Naive thymus-derived CD4-positive, alpha-beta T cell (primary cell): ENCODE results near the gene ASAP2. TPM values are rescaled to one million over a fixed set of nuclear protein-coding genes. Genes with fewer than 3 reads are reported as not detected.

Experiments used
- ATAC-seq: fragments of 150-1000 bp; cut with Tn5 transposase; 2 replicates; pipeline ENCODE4 v1.10.0; 2021; ENCODE audit warnings: mild to moderate bottlenecking, moderate library complexity
- CTCF ChIA-PET: fragments of 350-600 bp; sonication (Branson Sonifier 250); formaldehyde crosslinking; loops from one replicate; lab custom pipeline; 2021; ENCODE audit warnings: antibody characterized with exemption; lab: Charles Lee
- POLR2A ChIA-PET: fragments of 350-600 bp; sonication (Branson Sonifier 250); formaldehyde crosslinking; loops from one replicate; lab custom pipeline; 2021; ENCODE audit warnings: antibody characterized with exemption, inconsistent platforms; lab: Charles Lee
- DNase-seq, 9 donors: peaks; one replicate each; pipeline versions ENCODE4 v3.0.0 to v3.0.0-alpha.2; 2020 to 2022; ENCODE audit warnings: mixed read lengths in 1 of 9
- H3K27ac ChIP-seq: one replicate; pipeline ENCODE4 v1.7.0; 2013; ENCODE audit warnings: mild to moderate bottlenecking, low read depth, low read length, moderate library complexity
- H3K27me3 ChIP-seq, 2 donors: one replicate each; pipeline ENCODE4 v1.7.0; 2013; ENCODE audit warnings: low read length in 2 of 2, mild to moderate bottlenecking in 2 of 2, moderate library complexity in 2 of 2; ENCODE audit not compliant: control insufficient read depth in 2 of 2, insufficient read depth in 2 of 2
- H3K36me3 ChIP-seq, 3 experiments: 1 replicate in 2 of 3; 2 replicates in 1 of 3; pipeline ENCODE4 v1.7.0; 2013; ENCODE audit warnings: low read length in 3 of 3, mild to moderate bottlenecking in 3 of 3, moderate library complexity in 1 of 3; ENCODE audit not compliant: insufficient read depth in 3 of 3, control insufficient read depth in 2 of 3
- H3K4me1 ChIP-seq, 2 donors: one replicate each; pipeline ENCODE4 v1.7.0; 2013; ENCODE audit warnings: low read length in 2 of 2, mild to moderate bottlenecking in 2 of 2, moderate library complexity in 1 of 2; ENCODE audit not compliant: control insufficient read depth in 2 of 2, insufficient read depth in 2 of 2
- H3K4me3 ChIP-seq: 2 replicates; pipeline ENCODE4 v1.7.0; 2013; ENCODE audit warnings: mild to moderate bottlenecking, low read length
- H3K9me3 ChIP-seq, 3 experiments: 1 replicate in 2 of 3; 2 replicates in 1 of 3; pipeline ENCODE4 v1.7.0; 2013; ENCODE audit warnings: low read length in 3 of 3; ENCODE audit not compliant: control insufficient read depth in 2 of 3
- H3K27ac Mint-ChIP-seq, 9 donors: one replicate each; pipeline ENCODE4 v1.8.0; 2020 to 2022; ENCODE audit warnings: mixed read lengths in 9 of 9, mild to moderate bottlenecking in 8 of 9, moderate library complexity in 5 of 9, inconsistent platforms in 2 of 9
- H3K27me3 Mint-ChIP-seq, 5 donors: one replicate each; pipeline ENCODE4 v1.8.0; 2021 to 2022; ENCODE audit warnings: mixed read lengths in 5 of 5, mild to moderate bottlenecking in 1 of 5
- H3K36me3 Mint-ChIP-seq, 5 donors: one replicate each; pipeline ENCODE4 v1.8.0; 2020 to 2022; ENCODE audit warnings: mixed read lengths in 5 of 5, mild to moderate bottlenecking in 3 of 5, inconsistent platforms in 1 of 5
- H3K4me1 Mint-ChIP-seq, 7 donors: one replicate each; pipeline ENCODE4 v1.8.0; 2020 to 2022; ENCODE audit warnings: mixed read lengths in 7 of 7, mild to moderate bottlenecking in 3 of 7, inconsistent platforms in 1 of 7
- H3K4me3 Mint-ChIP-seq, 10 donors: one replicate each; pipeline ENCODE4 v1.8.0; 2020 to 2022; ENCODE audit warnings: mild to moderate bottlenecking in 10 of 10, mixed read lengths in 10 of 10, moderate library complexity in 6 of 10, inconsistent platforms in 2 of 10
- H3K9me3 Mint-ChIP-seq, 11 donors: one replicate each; pipeline ENCODE4 v1.8.0; 2020 to 2022; ENCODE audit warnings: mixed read lengths in 11 of 11, mild to moderate bottlenecking in 4 of 11, inconsistent platforms in 1 of 11, moderate library complexity in 1 of 11
- intact Hi-C, 2 donors: fragments of 100-400 bp; cut with micrococcal nuclease; formaldehyde crosslinking; loops; one replicate each; pipeline ENCODE4 v1.15.1; 2023
- polyA plus RNA-seq, 2 donors: library from polyadenylated mRNA; unstranded; fragments of 300-500 nt; fragmentation: Illumina TruSeq; gene quantifications; one replicate each; pipeline ENCODE4 v1.2.3, GENCODE V29; 2021
- total RNA-seq, 6 experiments: library from RNA in 5 of 6; stranded (reverse) in 5 of 6; gene quantifications; 1 replicate in 5 of 6; 2 replicates in 1 of 6; pipeline ENCODE4 v1.2.3 and lab custom pipeline; 2021 to 2026

Gene ASAP2
- total and polyA plus RNA-seq, 7 experiments from 2014 or later, result 0.10 to 1.2 (median 0.45) TPM; not detected in 4

DNA sequence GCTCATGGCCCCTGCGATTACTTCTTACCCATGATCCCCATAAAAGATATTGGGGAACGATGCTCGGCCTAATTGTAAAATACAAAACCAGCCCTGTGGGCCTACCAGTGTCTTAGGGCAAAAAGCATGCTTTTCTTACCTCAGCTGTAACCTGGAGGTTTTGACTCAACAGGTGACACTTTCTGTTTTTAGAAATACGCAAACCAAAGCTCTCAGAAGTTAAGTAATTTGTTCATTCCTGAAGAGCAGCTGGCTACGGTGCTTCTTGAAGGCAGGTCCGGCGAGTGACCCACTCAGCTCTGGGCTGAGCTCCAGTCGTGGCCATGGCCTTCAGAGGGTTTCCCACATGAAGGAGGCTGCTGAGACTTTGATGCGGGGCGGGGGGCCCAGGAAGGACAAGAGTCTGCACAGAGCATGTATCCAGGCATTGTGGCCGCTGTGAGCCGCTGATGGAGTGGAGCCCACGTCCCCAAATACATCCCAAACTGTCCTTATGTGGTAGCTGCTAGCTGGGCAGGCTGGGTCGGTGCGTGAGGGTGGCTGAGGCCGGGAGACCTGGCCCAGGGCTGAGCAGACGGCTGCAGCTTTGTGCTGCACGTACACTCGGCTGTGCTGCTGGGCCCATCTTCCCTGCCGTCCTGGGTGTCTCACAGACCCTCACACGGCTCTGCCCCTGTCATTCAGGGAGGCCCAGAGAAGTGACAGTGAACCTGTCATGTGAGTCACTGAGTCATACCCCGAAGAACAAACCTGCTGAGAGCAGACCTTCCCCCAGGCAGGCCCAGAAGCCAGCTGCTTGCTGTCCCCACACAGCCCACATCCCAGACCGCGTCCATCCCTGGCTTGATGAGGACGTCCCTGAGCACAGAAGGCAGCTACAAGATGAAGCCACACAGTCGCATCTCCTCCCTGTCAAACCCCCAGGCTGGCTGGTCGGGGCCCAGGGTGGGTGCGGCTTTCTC is 182.6 kb downstream of the ASAP2 start:
- intact Hi-C loops, result no loop called here
- Histone ChIP-seq H3K9me3 (no peaks in the 10 kb centered on the region), H3K4me1 (no peaks in the 10 kb centered on the region), H3K27ac (no peak overlapping the region), H3K36me3 (no peaks in the 10 kb centered on the region), H3K27me3 (no peaks in the 10 kb centered on the region), H3K4me3 (no peak overlapping the region)
- no peak for ATAC-seq
- ChIA-PET POLR2A (no interaction called here), CTCF (no interaction called here)
- H3K9me3 Mint-ChIP-seq, result peaks cover 0 to 4% (median 0%) of the 10 kb centered on the region in 11 donors
- H3K4me1 Mint-ChIP-seq, result peaks cover 0 to 2% (median 0%) of the 10 kb centered on the region in 7 donors
- H3K36me3 Mint-ChIP-seq, result no peaks in the 10 kb centered on the region
- peaks cover 0 to 2% (median 0%) of the 10 kb centered on the region in 5 donors for H3K27me3 Mint-ChIP-seq
- no peak overlapping the region for H3K27ac Mint-ChIP-seq
- no peak overlapping the region for H3K4me3 Mint-ChIP-seq
- no peak for DNase-seq

DNA sequence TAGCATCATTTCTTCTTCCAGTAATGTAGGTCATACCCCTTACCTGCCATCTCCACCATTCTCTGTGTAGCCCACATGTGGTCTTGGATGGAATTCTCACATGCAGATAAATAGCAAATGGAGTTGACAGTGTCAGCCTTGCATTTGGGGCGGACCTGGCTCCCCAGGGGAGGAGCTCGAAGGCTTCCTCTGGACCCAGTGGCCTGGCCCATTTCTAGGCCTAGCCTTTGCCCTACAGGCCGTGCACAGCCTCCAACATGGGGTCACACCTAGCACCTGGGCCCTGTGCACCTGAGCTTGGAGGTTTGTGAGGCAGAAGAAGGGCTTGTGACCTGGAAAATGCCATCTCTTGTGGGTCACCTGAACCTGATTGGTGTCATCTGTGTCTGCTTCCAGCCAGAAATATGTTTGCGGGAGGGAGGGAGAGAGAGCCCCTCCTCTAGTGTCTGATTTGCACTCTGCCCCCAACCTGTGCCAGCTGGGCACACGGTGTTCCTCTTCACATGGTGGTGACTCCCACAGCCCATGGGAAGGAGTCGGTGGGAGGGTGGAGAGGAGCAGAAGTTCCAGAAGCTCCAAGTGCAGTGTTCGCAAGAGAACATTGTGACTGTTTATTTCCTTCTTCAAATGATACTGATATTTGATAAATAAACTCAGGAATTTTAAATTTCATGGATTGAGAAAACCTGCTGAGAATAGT is 183.7 kb downstream of the ASAP2 start:
- intact Hi-C loops, result no loop called here

DNA sequence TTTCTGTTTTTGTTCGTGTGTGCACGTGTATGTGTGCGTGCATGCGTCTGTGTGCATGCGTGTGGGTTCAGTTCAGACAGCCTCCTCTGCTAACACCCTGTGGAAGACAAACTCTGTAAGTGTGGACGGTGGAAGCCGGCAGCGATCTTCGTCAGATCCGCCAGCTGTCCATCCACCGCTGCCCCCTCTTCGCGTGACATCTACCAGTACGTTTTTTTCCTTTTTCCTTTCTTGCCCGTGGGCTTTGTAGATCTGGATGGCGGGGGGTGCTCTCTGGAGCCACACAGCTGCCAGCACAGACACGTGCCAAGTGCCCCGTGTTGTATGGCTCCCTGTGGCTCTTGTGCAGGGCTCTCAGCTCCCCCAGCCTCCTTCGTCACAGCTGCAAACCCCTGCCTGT is 184.4 kb downstream of the ASAP2 start:
- CTCF ChIA-PET, result no interaction called here
- H3K4me1 Mint-ChIP-seq, result peaks cover 0 to 2% (median 0%) of the 10 kb centered on the region in 7 donors

More for the DNA sequence above, 183.7 kb downstream of the ASAP2 start:
- Mint-ChIP-seq H3K36me3 (no peaks in the 10 kb centered on the region), H3K9me3 (peaks cover 0 to 4% (median 0%) of the 10 kb centered on the region in 11 donors), H3K27ac (no peak overlapping the region), H3K4me1 (peaks cover 0 to 2% (median 0%) of the 10 kb centered on the region in 7 donors), H3K4me3 (no peak overlapping the region), H3K27me3 (peaks cover 0 to 2% (median 0%) of the 10 kb centered on the region in 5 donors)
- no peaks in the 10 kb centered on the region for H3K9me3 ChIP-seq
- H3K27ac ChIP-seq, result no peak overlapping the region
- ATAC-seq, result no peak
- no peaks in the 10 kb centered on the region for H3K36me3 ChIP-seq
- no peak for DNase-seq
- H3K27me3 ChIP-seq, result no peaks in the 10 kb centered on the region
- ChIA-PET POLR2A (no interaction called here), CTCF (no interaction called here)
- no peaks in the 10 kb centered on the region for H3K4me1 ChIP-seq
- no peak overlapping the region for H3K4me3 ChIP-seq

DNA sequence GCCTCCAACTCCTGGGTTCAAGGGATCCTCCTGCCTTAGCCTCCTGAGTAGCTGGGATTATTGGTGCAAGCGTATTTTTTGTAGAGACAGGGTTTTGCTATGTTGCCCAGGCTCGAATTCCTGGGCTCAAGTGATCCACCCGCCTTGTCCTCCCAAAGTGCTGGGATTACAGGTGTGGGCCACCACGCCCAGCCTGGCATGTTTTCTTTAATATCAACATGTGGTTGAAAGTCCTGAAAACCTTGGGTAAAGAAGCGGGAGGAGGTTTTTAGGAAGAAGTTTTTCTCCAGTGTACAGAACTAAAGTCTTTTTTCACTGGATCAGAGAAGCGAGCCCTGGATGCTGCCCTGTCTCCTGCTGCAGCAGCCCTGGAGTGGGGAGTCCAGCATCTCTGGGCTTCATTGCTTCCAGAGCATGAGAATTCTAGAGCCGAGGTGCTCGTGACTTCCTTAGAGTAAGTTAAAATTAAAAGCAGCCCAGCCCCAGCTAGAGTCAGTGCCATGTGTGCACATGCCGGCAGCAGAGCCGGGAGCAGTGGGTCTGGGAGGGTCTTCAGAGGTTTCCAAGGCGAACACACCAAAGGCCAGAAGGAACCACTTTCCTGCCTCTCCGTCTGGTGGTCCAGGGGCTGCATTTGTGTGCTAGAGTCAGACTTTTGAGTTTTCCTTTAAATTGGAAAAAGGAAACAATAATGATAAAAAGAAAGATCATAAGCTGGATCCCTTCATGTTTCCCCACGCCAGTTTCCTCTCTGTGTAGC is 185.5 kb downstream of the ASAP2 start:
- DNase-seq (no peak), ATAC-seq (no peak)
- Mint-ChIP-seq H3K27me3 (peaks cover 0 to 2% (median 0%) of the 10 kb centered on the region in 5 donors), H3K4me1 (peaks cover 0 to 2% (median 0%) of the 10 kb centered on the region in 7 donors), H3K27ac (no peak overlapping the region), H3K9me3 (peaks cover 0 to 4% (median 0%) of the 10 kb centered on the region in 11 donors), H3K4me3 (no peak overlapping the region), H3K36me3 (no peaks in the 10 kb centered on the region)
- intact Hi-C loops, result no loop called here
- H3K36me3 ChIP-seq, result no peaks in the 10 kb centered on the region
- H3K27me3 ChIP-seq, result no peaks in the 10 kb centered on the region
- H3K27ac ChIP-seq, result no peak overlapping the region
- ChIA-PET CTCF (no interaction called here), POLR2A (no interaction called here)
- no peaks in the 10 kb centered on the region for H3K9me3 ChIP-seq
- no peaks in the 10 kb centered on the region for H3K4me1 ChIP-seq
- H3K4me3 ChIP-seq, result no peak overlapping the region

More for the DNA sequence above, 184.4 kb downstream of the ASAP2 start:
- Mint-ChIP-seq H3K27me3 (peaks cover 0 to 2% (median 0%) of the 10 kb centered on the region in 5 donors), H3K27ac (no peak overlapping the region), H3K4me3 (no peak overlapping the region), H3K36me3 (no peaks in the 10 kb centered on the region), H3K9me3 (peaks cover 0 to 4% (median 0%) of the 10 kb centered on the region in 11 donors)
- DNase-seq (no peak), ATAC-seq (no peak)
- no peaks in the 10 kb centered on the region for H3K27me3 ChIP-seq
- no peak overlapping the region for H3K27ac ChIP-seq
- no peak overlapping the region for H3K4me3 ChIP-seq
- POLR2A ChIA-PET, result no interaction called here
- intact Hi-C loops, result no loop called here
- no peaks in the 10 kb centered on the region for H3K9me3 ChIP-seq
- no peaks in the 10 kb centered on the region for H3K36me3 ChIP-seq
- H3K4me1 ChIP-seq, result no peaks in the 10 kb centered on the region

DNA sequence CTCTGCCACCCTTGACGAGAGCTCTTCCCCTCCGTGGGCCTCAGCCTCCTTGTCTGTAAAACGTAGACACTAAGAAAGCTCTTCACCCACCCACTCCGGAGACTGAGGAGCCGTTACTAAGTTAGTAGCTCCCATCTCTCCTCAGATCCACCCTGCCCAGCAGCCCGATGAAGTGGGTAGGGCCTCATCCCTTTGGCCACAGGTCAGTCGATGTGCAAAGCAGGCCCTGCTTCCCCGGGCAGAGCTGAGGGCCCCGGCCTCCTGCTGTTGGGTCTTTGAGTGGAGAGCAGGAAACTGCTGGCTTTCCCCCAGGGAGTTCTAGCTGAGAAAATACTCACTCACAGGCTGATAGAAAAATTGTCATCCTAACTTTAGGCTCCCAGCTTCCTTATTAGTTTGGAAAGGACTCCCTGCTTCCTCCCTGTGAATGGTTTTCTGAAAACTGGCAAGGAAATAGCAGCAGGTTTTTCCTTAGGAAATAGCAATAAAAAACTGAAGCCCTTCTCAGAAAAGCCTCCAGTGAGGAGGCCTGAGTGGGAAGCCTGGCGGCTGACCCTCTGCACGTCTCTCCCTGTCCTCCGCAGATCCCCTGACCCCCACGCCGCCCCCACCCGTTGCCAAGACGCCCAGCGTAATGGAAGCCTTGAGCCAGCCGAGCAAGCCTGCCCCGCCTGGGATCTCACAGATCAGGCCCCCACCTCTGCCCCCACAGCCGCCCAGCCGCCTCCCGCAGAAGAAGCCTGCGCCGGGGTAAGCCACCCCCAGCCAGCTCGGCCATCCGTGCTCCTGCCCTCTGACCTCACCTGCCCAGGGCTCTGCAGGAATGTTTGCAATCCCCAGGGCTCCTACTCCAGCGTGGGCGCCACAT is 186.5 kb downstream of the ASAP2 start:
- Histone ChIP-seq H3K27ac (no peak overlapping the region), H3K4me3 (no peak overlapping the region), H3K27me3 (no peaks in the 10 kb centered on the region), H3K36me3 (no peaks in the 10 kb centered on the region), H3K4me1 (no peaks in the 10 kb centered on the region), H3K9me3 (no peaks in the 10 kb centered on the region)
- Mint-ChIP-seq H3K4me1 (peaks cover 0 to 2% (median 0%) of the 10 kb centered on the region in 7 donors), H3K36me3 (no peaks in the 10 kb centered on the region), H3K27ac (no peak overlapping the region), H3K4me3 (no peak overlapping the region), H3K27me3 (peaks cover 0 to 2% (median 0%) of the 10 kb centered on the region in 5 donors), H3K9me3 (no peaks in the 10 kb centered on the region)
- intact Hi-C loops, result no loop called here
- CTCF ChIA-PET, result no interaction called here
- DNase-seq (no peak), ATAC-seq (no peak)
- POLR2A ChIA-PET, result no interaction called here

DNA sequence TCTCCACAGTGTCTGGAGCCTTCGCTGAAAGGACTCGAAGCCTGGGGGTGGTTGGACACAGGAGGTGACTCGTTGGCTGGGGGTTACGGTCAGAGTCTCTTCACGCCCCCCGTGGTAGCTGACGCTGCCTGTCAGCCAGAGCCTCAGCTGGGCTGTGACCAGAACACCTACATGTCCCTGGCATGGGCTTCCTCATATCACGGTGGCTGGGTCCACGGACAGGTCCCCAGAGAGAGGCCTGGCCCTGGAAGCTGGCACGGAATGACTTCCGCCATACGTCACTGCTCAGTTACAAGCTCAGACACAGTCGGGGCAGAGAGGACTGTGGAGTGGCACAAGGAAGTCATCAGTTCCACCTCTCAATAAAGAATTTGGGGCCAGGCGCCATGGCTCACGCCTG is 188.2 kb downstream of the ASAP2 start:
- ATAC-seq (no peak), DNase-seq (no peak)
- H3K36me3 ChIP-seq, result no peaks in the 10 kb centered on the region
- ChIA-PET POLR2A (no interaction called here), CTCF (no interaction called here)
- no peak overlapping the region for H3K4me3 ChIP-seq
- Mint-ChIP-seq H3K4me3 (no peak overlapping the region), H3K4me1 (peaks cover 0 to 2% (median 0%) of the 10 kb centered on the region in 7 donors), H3K36me3 (no peaks in the 10 kb centered on the region), H3K27ac (no peak overlapping the region), H3K27me3 (peaks cover 0 to 2% (median 0%) of the 10 kb centered on the region in 5 donors), H3K9me3 (no peaks in the 10 kb centered on the region)
- no peaks in the 10 kb centered on the region for H3K27me3 ChIP-seq
- intact Hi-C loops, result no loop called here
- no peak overlapping the region for H3K27ac ChIP-seq
- no peaks in the 10 kb centered on the region for H3K4me1 ChIP-seq
- H3K9me3 ChIP-seq, result no peaks in the 10 kb centered on the region
